Stomach (tissue), 9 donors: Measurements from ENCODE around the gene RPL7A. TPM values are rescaled to one million over a fixed set of nuclear protein-coding genes. Genes with fewer than 3 reads are reported as not detected.

Experiments used
- DNase-seq, 2 donors: peaks; one replicate each; pipeline versions ENCODE4 v3.0.0 to v3.0.0-alpha.2; 2013 to 2019
- H3K27ac ChIP-seq, 5 donors: fragments of 200-600 bp in 4 of 5; sonication (generic) in 4 of 5; one replicate each; pipeline ENCODE4 v1.5.1; 2013 to 2019; ENCODE audit warnings: mild to moderate bottlenecking in 1 of 5, moderate library complexity in 1 of 5
- H3K27me3 ChIP-seq, 3 donors: fragments of 200-600 bp; sonication (generic); one replicate each; pipeline ENCODE4 v1.5.1; 2017 to 2019; ENCODE audit warnings: mixed run types in 1 of 3
- H3K36me3 ChIP-seq, 4 donors: fragments of 200-600 bp; sonication (generic); 1 replicate in 3 of 4; 2 replicates in 1 of 4; pipeline ENCODE4 v1.5.1; 2016 to 2019
- H3K4me1 ChIP-seq, 4 donors: fragments of 200-600 bp; sonication (generic); one replicate each; pipeline ENCODE4 v1.5.1; 2016 to 2019
- H3K4me3 ChIP-seq, 4 donors: fragments of 200-600 bp; sonication (generic) in 3 of 4; one replicate each; pipeline ENCODE4 v1.5.1; 2016 to 2019; ENCODE audit warnings: mild to moderate bottlenecking in 1 of 4
- H3K9me3 ChIP-seq, 4 donors: fragments of 200-600 bp; sonication (generic); one replicate each; pipeline ENCODE4 v1.5.1; 2016 to 2019
- EP300 ChIP-seq: sonication (generic); formaldehyde crosslinking; IDR thresholded peaks from one replicate; pipeline ENCODE4 v1.6.1; 2017; ENCODE audit warnings: antibody characterized with exemption
- POLR2A ChIP-seq, 4 donors: fragments of 450-650 bp; IDR thresholded peaks; one replicate each; pipeline ENCODE4 v1.6.1; 2016; ENCODE audit warnings: antibody characterized with exemption in 4 of 4, control low read depth in 2 of 4, mild to moderate bottlenecking in 1 of 4, moderate library complexity in 1 of 4
- POLR2AphosphoS5 ChIP-seq, 3 donors: sonication (generic); formaldehyde crosslinking; IDR thresholded peaks; one replicate each; pipeline ENCODE4 v1.6.1; 2016; ENCODE audit warnings: antibody characterized with exemption in 3 of 3
- WGBS, 5 donors: extraction: QIAGEN DNeasy Blood & Tissue Kit in 3 of 5; methylation state at CpG; one replicate each; pipeline versions ENCODE4 v1.1.5 to v1.1.7; 2013 to 2018; 5-methylcytosine and 5-hydroxymethylcytosine counted together
- intact Hi-C: fragments of 100-400 bp; cut with DNase I; formaldehyde crosslinking; loops from one replicate; pipeline ENCODE4 v1.15.1; 2023; ENCODE audit warnings: low total_unique reads
- polyA plus RNA-seq, 3 donors: library from polyadenylated mRNA; stranded (reverse); fragments of 200-250 nt; gene quantifications; one replicate each; pipeline ENCODE4 v1.2.3, GENCODE V29; 2013
- total RNA-seq, 5 donors: library from RNA; depleted of rRNA; stranded (reverse); fragments of >200 nt; gene quantifications; one replicate each; pipeline versions ENCODE4 v1.1.0 to v1.2.3, GENCODE V29; 2014 to 2016
- TF ChIP-seq, protein P1 (sequence below), 7 experiments: fragments of 450-650 bp in 4 of 7; fragments of 200-600 bp in 3 of 7; sonication (generic) in 3 of 7; IDR thresholded peaks; one replicate each; pipeline ENCODE4 v1.5.1; 2016 to 2019; ENCODE audit warnings: antibody characterized with exemption in 7 of 7, control low read depth in 2 of 7, mild to moderate bottlenecking in 1 of 7
- donor health status: healthy with polysubstance abuse.
- donor health status: Bipolar disorder and iron deficiency.
- donor health status: healthy.

RPL7A gene
- total and polyA plus RNA-seq, 8 donors = 809 to 4,243 (median 1,432) TPM

DNA sequence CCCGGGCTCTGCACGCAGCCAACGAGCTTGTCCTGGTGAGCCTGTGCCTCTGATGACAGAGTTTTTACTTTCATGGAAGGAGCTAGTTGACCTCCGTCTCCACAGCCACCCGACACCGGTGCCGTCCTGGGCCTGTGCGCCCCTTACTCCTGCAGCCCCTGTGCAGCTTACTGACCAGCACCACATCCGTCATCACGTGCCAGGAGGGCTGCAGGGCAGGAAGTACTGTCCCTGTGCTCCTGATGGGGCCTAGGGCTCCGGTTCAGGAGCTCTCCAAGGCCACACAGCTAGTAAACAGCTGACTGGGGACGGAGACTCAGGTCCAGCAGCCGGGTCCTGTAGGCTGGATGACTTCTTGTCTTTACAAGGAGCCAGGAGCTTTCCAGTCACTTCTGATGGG lies 38.3 kb downstream of the RPL7A start:
- WGBS, 5 donors = 78 to 91% (median 86%) methylated on average over 10 to 13 of the region's 13 CpGs
- Histone ChIP-seq H3K27me3 (peaks cover 0 to 17% (median 0%) of the 10 kb centered on the region in 3 donors), H3K27ac (no peak overlapping the region), H3K4me3 (no peak overlapping the region), H3K4me1 (peaks cover 7 to 16% (median 11%) of the 10 kb centered on the region in 4 donors), H3K36me3 (no peaks in the 10 kb centered on the region), H3K9me3 (no peaks in the 10 kb centered on the region)
- intact Hi-C loops = no loop called here
- DNase-seq = no peak
- TF ChIP-seq EP300 = no peak
- no peak for TF ChIP-seq POLR2A (IDR thresholded peaks at IDR 0.05)
- TF ChIP-seq POLR2AphosphoS5 (IDR thresholded peaks at IDR 0.05) = no peak
- TF ChIP-seq, protein P1, sequence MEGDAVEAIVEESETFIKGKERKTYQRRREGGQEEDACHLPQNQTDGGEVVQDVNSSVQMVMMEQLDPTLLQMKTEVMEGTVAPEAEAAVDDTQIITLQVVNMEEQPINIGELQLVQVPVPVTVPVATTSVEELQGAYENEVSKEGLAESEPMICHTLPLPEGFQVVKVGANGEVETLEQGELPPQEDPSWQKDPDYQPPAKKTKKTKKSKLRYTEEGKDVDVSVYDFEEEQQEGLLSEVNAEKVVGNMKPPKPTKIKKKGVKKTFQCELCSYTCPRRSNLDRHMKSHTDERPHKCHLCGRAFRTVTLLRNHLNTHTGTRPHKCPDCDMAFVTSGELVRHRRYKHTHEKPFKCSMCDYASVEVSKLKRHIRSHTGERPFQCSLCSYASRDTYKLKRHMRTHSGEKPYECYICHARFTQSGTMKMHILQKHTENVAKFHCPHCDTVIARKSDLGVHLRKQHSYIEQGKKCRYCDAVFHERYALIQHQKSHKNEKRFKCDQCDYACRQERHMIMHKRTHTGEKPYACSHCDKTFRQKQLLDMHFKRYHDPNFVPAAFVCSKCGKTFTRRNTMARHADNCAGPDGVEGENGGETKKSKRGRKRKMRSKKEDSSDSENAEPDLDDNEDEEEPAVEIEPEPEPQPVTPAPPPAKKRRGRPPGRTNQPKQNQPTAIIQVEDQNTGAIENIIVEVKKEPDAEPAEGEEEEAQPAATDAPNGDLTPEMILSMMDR (IDR thresholded peaks at IDR 0.05) = no peak

DNA sequence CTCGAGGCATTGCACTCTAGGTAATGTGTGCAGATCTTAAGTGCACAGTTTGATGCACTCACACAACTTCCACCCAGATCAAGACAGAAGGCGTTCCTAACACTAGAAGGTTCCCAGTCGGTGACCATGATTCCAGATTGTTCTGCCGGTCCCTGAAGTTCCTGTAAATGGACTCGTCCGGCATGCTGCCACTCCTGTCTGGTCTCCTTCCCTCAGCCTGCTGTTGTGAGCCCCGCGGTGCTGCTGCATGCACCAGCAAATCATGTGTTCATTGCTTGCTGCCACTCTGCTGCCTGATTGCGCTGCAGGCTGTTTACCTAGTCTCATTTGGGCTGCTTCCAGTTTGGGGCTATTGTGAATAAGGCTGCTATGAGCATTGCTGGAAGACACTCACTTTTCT lies 39.7 kb downstream of the RPL7A start:
- H3K4me1 ChIP-seq = peaks cover 7 to 16% (median 11%) of the 10 kb centered on the region in 4 donors
- H3K27ac ChIP-seq = no peak overlapping the region
- H3K27me3 ChIP-seq = peaks cover 0 to 27% (median 0%) of the 10 kb centered on the region in 3 donors
- no peak overlapping the region for H3K4me3 ChIP-seq
- no peaks in the 10 kb centered on the region for H3K36me3 ChIP-seq
- TF ChIP-seq, protein P1 (IDR thresholded peaks at IDR 0.05) = no peak
- TF ChIP-seq POLR2A (IDR thresholded peaks at IDR 0.05) = no peak
- no peak for TF ChIP-seq EP300
- TF ChIP-seq POLR2AphosphoS5 (IDR thresholded peaks at IDR 0.05) = no peak
- intact Hi-C loops = no loop called here
- peak in 1 of 2 donors; percentile 37 for DNase-seq
- H3K9me3 ChIP-seq = no peaks in the 10 kb centered on the region
- WGBS, 5 donors = 30 to 57% (median 52%) methylated on average over 9 of the region's 9 CpGs

DNA sequence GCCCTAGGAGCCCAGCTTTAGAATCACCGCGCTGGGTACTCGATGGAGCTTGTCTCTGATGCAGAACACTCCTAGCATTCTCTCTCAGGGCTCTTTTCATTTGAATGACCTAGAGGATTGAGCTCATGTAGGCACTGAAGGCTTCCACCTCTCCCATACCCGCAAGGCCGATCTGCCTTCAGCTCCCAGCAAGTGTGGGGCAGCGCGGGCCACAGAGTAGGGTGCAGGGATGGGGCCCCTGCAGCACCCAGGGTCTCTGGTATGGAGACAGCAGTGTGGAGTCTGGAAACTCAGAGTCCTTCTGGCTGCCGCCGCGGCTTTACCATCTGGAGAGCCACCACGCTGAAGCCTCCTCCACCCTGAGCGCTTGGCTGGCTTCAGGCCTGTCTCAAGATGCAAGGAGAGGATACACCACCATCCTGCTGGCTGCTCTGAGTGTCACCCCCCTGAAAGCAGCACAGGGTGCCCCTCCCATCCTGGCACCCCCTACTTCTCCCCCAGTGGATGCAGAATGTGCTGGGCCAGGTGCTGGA lies 41.1 kb downstream of the RPL7A start:
- no peak for DNase-seq
- TF ChIP-seq, protein P1 (IDR thresholded peaks at IDR 0.05) = no peak
- TF ChIP-seq EP300 (no peak), POLR2A (IDR thresholded peaks at IDR 0.05) (no peak), POLR2AphosphoS5 (IDR thresholded peaks at IDR 0.05) (no peak)
- H3K36me3 ChIP-seq = no peaks in the 10 kb centered on the region
- H3K27me3 ChIP-seq = peaks cover 0 to 41% (median 3%) of the 10 kb centered on the region in 3 donors
- peaks cover 7 to 15% (median 11%) of the 10 kb centered on the region in 4 donors for H3K4me1 ChIP-seq
- 89 to 97% (median 95%) methylated on average over 9 to 12 of the region's 12 CpGs for WGBS, 5 donors
- H3K27ac ChIP-seq = no peak overlapping the region
- H3K9me3 ChIP-seq = no peaks in the 10 kb centered on the region
- intact Hi-C loops = no loop called here
- H3K4me3 ChIP-seq = no peak overlapping the region

DNA sequence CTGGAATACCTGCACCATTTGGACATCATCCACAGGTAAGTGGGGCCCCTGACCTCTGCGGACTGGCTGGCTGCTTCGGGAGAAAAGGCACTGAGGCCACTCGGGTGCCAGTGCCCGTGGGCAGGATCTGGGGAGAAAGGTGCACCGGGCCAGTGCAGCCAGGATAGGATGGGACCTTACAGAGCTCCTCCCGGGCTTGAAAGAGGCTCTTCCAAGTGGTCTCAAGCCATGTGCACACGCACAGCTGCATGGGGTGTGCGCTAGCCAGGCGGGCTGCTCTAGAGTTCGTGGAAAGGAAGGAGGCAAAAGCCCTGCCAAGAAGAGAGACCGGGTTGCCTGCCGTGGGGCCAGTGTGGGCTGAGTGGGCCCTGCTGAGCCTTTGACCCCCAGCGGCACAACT lies 41.5 kb downstream of the RPL7A start:
- WGBS, 5 donors = 85 to 93% (median 89%) methylated on average over 6 to 13 of the region's 13 CpGs

More for the DNA sequence above, 41.5 kb downstream of the RPL7A start:
- no peaks in the 10 kb centered on the region for H3K36me3 ChIP-seq
- H3K9me3 ChIP-seq = no peaks in the 10 kb centered on the region
- peaks cover 7 to 12% (median 9%) of the 10 kb centered on the region in 4 donors for H3K4me1 ChIP-seq
- intact Hi-C loops = no loop called here
- no peak overlapping the region for H3K27ac ChIP-seq
- no peak for TF ChIP-seq EP300
- TF ChIP-seq, protein P1 (IDR thresholded peaks at IDR 0.05) = no peak
- no peak for TF ChIP-seq POLR2AphosphoS5 (IDR thresholded peaks at IDR 0.05)
- TF ChIP-seq POLR2A (IDR thresholded peaks at IDR 0.05) = no peak
- H3K27me3 ChIP-seq = peaks cover 0 to 46% (median 8%) of the 10 kb centered on the region in 3 donors
- H3K4me3 ChIP-seq = no peak overlapping the region
- DNase-seq = no peak
